Subcutaneous adipose tissue (tissue), 4 donors: ENCODE results near the gene PITPNC1. TPM values are rescaled to one million over a fixed set of nuclear protein-coding genes. Genes with fewer than 3 reads are reported as not detected.

ENCODE experiments used
- total RNA-seq, 4 donors: library from RNA; depleted of rRNA; stranded (reverse); fragments of >200 nt; gene quantifications; one replicate each; pipeline ENCODE4 v1.1.0, GENCODE V29; 2016
- TF ChIP-seq, protein P1 (sequence below): fragments of 450-650 bp; IDR thresholded peaks from one replicate; pipeline ENCODE4 v1.5.1; 2016; ENCODE audit warnings: low read depth, mild to moderate bottlenecking, control low read depth, antibody characterized with exemption, moderate library complexity

PITPNC1 gene
- total RNA-seq, 4 donors from 2014 or later: 12.1 to 26.8 (median 18.2) TPM

DNA sequence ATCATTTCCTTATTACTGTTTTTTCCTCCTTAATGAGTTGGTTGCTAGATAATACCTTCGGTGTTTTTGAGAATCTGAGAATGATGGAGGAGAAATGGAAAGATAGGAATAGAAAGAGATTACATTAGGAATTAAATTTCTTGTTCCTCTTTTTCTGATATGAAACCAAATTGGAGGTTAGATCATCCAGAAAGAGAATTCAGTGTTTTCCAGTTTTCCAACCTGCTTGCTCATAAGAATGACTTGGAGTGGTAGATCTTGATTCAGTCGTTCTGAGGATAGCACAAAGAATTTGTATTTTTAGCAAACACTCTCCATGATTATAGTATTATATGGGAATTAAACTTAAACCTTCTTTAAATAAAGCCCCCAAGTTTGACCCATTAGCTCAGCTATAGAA lies 35.9 kb downstream of the PITPNC1 start:
- TF ChIP-seq, protein P1, sequence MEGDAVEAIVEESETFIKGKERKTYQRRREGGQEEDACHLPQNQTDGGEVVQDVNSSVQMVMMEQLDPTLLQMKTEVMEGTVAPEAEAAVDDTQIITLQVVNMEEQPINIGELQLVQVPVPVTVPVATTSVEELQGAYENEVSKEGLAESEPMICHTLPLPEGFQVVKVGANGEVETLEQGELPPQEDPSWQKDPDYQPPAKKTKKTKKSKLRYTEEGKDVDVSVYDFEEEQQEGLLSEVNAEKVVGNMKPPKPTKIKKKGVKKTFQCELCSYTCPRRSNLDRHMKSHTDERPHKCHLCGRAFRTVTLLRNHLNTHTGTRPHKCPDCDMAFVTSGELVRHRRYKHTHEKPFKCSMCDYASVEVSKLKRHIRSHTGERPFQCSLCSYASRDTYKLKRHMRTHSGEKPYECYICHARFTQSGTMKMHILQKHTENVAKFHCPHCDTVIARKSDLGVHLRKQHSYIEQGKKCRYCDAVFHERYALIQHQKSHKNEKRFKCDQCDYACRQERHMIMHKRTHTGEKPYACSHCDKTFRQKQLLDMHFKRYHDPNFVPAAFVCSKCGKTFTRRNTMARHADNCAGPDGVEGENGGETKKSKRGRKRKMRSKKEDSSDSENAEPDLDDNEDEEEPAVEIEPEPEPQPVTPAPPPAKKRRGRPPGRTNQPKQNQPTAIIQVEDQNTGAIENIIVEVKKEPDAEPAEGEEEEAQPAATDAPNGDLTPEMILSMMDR: no peak

DNA sequence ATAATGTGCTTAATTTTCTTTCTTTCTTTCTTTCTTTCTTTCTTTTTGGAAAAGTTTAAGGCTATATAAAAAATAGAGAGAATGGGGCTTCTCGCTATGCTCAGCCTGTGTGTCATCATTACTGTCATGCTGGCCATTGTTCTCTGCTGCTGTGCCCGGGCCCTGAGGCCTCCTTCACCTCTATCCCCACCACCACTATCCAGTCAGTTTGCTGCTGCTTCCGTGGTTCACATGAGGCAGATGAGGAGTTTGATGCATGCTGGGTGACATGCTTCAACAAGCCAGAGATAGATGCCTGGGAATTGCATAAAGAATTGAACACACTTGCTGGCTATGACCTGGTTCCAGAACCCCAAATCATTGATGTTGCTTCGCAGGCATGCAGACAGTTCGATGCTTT lies 36.3 kb downstream of the PITPNC1 start:
- TF ChIP-seq, protein P1: no peak

DNA sequence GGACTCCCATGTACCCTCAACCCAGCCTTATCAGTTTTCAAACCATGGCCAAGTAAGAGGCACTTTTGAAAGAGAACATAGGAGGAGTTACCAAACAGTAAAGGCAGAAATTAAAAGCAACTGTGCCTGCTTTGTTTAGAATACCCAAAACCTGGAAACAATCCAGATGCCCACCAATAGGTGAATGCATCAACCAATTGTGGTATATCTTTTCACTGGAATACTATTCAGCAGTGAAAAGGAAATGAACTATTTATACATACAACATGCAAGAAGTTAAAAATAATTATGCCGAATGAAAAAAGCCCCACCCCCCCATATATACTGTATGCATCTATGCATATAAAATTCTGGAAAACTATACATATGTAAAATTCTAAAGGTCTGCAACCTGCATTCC lies 37.0 kb downstream of the PITPNC1 start:
- TF ChIP-seq, protein P1: no peak

DNA sequence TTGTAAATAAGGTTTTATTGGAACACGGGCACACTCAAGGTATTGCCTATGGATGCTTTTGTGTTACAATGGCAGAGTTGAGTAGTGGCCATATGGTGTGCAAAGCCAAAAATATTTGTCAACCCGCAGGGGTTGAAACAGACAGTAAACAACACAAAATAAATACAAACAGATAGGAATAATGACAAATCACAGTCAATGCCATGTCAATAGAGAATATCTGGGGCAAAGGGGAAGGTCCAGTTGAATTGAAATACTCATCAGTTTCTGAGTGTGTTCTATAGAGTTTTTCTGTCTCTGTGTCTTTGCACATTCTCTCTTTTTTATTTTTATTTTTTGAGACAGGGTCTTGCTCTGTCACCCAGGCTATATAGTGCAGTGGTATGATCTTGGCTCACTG lies 37.5 kb downstream of the PITPNC1 start:
- TF ChIP-seq, protein P1: no peak

DNA sequence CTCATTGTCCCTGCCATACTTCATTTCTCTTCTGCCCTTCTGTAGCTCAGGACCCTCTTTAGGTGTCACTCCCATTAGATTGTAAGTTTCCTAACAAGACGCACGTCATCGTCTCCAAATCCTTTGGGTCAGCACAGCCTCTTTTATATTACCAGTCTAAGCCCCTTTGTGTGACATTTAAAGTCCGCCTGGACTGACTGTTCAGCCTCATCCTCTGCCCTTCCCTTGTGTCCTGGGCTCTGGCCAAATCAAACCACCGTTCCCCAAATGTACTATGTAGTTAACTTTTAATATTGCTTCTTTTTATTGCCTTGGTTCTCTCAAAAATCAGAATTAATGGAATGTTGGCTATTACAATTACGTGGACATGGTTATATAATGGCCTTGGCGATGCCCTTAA lies 38.2 kb downstream of the PITPNC1 start:
- TF ChIP-seq, protein P1: no peak

DNA sequence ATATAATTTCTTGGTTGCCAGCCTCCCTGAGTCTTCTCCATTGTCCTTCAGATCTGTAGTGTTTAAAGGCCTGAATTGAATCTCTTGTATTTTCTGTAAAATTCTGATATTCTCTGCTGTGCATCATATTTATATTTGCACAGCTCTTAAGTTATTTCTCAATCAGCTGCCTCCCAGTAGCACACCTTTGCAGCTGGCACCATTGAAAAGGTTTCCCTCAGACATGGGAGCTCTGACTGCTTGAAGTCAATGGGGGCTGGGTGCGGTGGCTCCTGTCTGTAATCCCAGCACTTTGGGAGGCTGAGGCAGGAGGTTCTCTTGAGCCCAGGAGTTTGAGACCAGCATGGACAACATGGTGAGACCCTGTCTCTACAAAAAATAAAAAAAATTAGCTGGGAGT lies 40.4 kb downstream of the PITPNC1 start:
- TF ChIP-seq, protein P1: no peak

DNA sequence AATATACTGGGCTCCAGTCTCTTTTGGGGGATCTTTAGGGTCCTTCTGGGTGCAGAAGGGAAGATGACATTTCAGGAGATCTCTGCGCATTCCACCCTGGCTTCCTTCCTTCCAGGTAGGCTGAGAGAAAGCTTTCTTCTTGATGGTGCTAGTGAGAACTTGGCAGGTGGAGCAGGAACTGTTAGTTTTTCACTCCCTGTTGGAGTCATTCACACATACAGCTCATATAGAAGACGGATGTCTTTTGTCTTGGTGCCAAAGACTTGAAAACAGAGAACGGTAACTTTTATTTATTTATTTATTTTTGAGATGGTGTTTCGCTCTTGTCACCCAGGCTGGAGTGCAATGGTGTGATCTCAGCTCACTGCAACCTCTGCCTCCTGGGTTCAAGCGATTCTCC lies 43.9 kb downstream of the PITPNC1 start:
- TF ChIP-seq, protein P1: no peak
